ENCODE results near the gene HAO2.
"Not testable (repeated sequence)": the region's sequence is repeated elsewhere in the genome, so short reads cannot be mapped to it uniquely, and the experiment has no call there.

Gene HAO2

DNA sequence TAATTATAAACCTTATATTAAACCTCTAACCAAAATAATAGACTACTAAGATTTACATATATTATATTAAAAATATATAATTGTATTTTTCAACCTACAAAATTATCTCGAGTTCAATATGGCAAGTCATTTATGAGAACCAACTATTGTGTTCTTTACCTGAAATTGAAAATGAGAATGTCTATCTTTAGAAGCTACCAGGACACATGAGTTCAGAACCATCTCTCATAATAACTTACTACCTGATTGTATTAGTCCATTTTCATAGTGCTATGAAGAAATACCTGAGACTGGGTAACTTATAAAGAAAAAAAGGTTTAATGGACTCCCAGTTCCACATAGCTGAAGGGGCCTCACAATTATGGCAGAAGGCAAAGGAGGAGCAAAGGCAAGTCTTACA lies 6.8 kb downstream of the HAO2 start:
- Histone ChIP-seq H3K36me3 (ENCODE audit: control insufficient read depth, insufficient read depth, low read length) (no peaks in the 10 kb centered on the region), H3K27ac (ENCODE audit: insufficient read depth, low read length, poor library complexity, severe bottlenecking) (no peak overlapping the region), H3K9me3 (ENCODE audit: control insufficient read depth, low read length) (no peaks in the 10 kb centered on the region), H3K27me3 (replicated peaks; ENCODE audit: control insufficient read depth, insufficient read depth, low read length, poor library complexity, severe bottlenecking) (no peaks in the 10 kb centered on the region), H3K4me1 (ENCODE audit: control insufficient read depth, insufficient read depth, low read length, poor library complexity, severe bottlenecking) (no peaks in the 10 kb centered on the region), H3K4me3 (ENCODE audit: insufficient read depth, low read depth, low read length, poor library complexity, severe bottlenecking) (no peak overlapping the region)
- no peak for DNase-seq

DNA sequence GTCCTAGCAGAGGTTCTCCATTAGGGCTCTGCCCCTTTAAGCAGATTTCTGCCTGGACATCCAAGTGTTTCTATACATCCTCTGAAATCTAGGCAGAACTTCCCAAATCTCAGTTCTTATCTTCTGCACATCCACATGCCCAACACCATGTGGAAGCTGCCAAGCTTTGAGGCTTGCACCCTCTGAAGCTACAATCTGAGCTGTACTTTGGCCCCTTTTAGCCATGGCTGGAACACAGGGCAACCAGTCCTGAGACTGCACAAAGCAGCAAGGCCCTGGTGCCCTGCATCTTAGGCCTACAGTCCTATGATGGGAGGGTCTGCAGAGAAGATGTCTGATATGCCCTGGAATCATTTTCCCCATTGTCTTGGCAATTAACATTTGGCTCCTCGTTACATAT lies 8.0 kb downstream of the HAO2 start:
- H3K27ac ChIP-seq (ENCODE audit: insufficient read depth, low read length, poor library complexity, severe bottlenecking): no peak overlapping the region
- no peak for DNase-seq

DNA sequence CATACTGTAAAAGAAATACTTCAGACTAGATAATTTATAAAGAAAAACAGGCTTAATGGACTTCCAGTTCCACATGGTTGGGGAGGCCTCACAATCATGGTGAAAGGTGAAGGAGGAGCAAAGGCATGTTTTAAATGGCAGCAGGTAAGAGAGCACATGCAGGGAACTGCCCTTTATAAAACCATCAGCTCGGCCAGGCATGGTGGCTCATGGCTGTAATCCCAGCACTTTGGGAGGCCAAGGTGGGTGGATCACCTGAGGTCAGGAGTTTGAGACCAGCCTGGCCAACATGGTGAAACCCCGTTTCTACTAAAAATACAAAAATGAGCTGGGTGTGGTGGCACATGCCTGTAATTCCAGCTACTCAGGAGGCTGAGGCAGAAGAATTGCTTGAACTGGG lies 9.0 kb downstream of the HAO2 start:
- not testable (repeated sequence) for H3K9me3 ChIP-seq (ENCODE audit: control insufficient read depth, low read length); DNase-seq; H3K36me3 ChIP-seq (ENCODE audit: control insufficient read depth, insufficient read depth, low read length); H3K4me1 ChIP-seq (ENCODE audit: control insufficient read depth, insufficient read depth, low read length, poor library complexity, severe bottlenecking); H3K27me3 ChIP-seq (replicated peaks; ENCODE audit: control insufficient read depth, insufficient read depth, low read length, poor library complexity, severe bottlenecking); H3K27ac ChIP-seq (ENCODE audit: insufficient read depth, low read length, poor library complexity, severe bottlenecking); H3K4me3 ChIP-seq (ENCODE audit: insufficient read depth, low read depth, low read length, poor library complexity, severe bottlenecking)

More for the DNA sequence above, 8.0 kb downstream of the HAO2 start:
- no peaks in the 10 kb centered on the region for H3K36me3 ChIP-seq (ENCODE audit: control insufficient read depth, insufficient read depth, low read length)
- no peaks in the 10 kb centered on the region for H3K4me1 ChIP-seq (ENCODE audit: control insufficient read depth, insufficient read depth, low read length, poor library complexity, severe bottlenecking)
- no peaks in the 10 kb centered on the region for H3K27me3 ChIP-seq (replicated peaks; ENCODE audit: control insufficient read depth, insufficient read depth, low read length, poor library complexity, severe bottlenecking)
- H3K9me3 ChIP-seq (ENCODE audit: control insufficient read depth, low read length): no peaks in the 10 kb centered on the region
- H3K4me3 ChIP-seq (ENCODE audit: insufficient read depth, low read depth, low read length, poor library complexity, severe bottlenecking): no peak overlapping the region

DNA sequence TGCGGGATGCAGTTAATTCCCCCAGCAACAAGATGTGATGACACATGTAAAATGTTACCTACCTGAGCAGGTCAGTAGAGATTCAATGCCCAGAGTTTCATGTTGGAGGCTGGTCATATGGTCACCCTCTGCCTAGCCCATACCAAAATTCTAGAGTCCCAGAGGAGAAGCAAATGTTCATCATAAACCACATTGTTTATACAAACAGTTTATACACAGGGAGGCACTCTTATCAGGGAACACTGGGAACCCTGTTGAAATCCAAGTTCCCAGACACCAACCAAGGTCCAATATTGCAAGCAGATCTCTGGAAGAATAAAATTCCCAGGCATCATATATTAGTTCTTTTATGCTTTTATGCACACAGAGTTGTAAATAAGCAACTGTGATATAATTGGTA lies 10.5 kb downstream of the HAO2 start:
- H3K4me3 ChIP-seq (ENCODE audit: insufficient read depth, low read depth, low read length, poor library complexity, severe bottlenecking): no peak overlapping the region
- no peak for DNase-seq
- no peaks in the 10 kb centered on the region for H3K9me3 ChIP-seq (ENCODE audit: control insufficient read depth, low read length)
- no peaks in the 10 kb centered on the region for H3K27me3 ChIP-seq (replicated peaks; ENCODE audit: control insufficient read depth, insufficient read depth, low read length, poor library complexity, severe bottlenecking)
- H3K36me3 ChIP-seq (ENCODE audit: control insufficient read depth, insufficient read depth, low read length): no peaks in the 10 kb centered on the region
- no peaks in the 10 kb centered on the region for H3K4me1 ChIP-seq (ENCODE audit: control insufficient read depth, insufficient read depth, low read length, poor library complexity, severe bottlenecking)
- no peak overlapping the region for H3K27ac ChIP-seq (ENCODE audit: insufficient read depth, low read length, poor library complexity, severe bottlenecking)

DNA sequence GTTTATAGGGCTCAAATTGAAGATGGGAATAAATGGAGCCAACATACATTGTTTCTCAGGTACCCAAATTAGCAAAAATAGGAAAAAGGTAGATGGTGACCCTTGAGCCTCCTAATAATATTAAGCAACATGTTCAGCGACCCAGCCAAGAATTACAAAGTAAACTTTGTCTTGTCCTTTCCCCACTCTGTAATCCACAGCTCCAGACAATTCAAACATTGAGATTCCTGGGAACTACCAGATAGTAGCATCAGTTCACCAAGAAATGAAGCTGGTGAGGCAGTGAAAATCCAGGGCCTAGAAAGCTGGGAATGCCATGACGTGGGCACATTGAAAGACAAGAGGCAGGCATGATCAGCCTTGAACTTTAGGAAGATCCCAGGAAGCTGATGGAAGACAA lies 11.7 kb downstream of the HAO2 start:
- Histone ChIP-seq H3K36me3 (ENCODE audit: control insufficient read depth, insufficient read depth, low read length) (no peaks in the 10 kb centered on the region), H3K27me3 (replicated peaks; ENCODE audit: control insufficient read depth, insufficient read depth, low read length, poor library complexity, severe bottlenecking) (no peaks in the 10 kb centered on the region), H3K9me3 (ENCODE audit: control insufficient read depth, low read length) (no peaks in the 10 kb centered on the region), H3K4me3 (ENCODE audit: insufficient read depth, low read depth, low read length, poor library complexity, severe bottlenecking) (no peak overlapping the region), H3K4me1 (ENCODE audit: control insufficient read depth, insufficient read depth, low read length, poor library complexity, severe bottlenecking) (no peaks in the 10 kb centered on the region), H3K27ac (ENCODE audit: insufficient read depth, low read length, poor library complexity, severe bottlenecking) (no peak overlapping the region)
- DNase-seq: no peak

DNA sequence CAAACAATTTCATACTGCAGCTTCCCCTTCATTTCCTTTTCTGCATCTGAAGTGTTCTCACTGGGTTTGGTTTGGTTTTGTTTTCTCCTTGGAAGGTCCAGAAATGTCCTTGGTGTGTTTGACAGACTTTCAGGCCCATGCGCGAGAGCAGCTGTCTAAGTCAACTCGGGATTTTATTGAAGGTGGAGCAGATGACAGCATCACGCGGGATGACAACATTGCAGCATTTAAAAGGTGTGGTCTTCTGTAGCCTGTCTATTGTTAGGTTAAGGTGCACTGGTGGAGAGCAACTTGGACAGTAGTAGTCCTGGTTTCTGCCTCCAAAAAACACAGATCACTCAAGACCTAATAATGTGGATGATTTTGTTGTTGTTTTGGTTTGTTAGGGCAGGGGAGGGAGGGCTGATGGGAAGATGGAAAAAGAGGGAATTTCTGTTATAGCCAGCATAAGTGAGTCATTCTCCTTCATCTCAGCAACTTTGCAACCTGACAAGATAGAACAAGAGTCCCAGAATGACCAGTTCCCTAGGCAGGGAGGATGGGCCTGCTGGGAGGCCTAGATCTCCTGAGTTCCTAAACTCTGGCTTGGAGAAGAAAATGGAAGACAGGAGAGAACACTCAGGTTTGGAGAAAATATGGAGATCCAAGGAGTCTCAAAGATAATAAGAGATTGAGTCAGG lies 12.5 kb downstream of the HAO2 start:
- H3K4me3 ChIP-seq (ENCODE audit: insufficient read depth, low read depth, low read length, poor library complexity, severe bottlenecking): no peak overlapping the region
- no peak overlapping the region for H3K27ac ChIP-seq (ENCODE audit: insufficient read depth, low read length, poor library complexity, severe bottlenecking)
- no peaks in the 10 kb centered on the region for H3K36me3 ChIP-seq (ENCODE audit: control insufficient read depth, insufficient read depth, low read length)
- H3K4me1 ChIP-seq (ENCODE audit: control insufficient read depth, insufficient read depth, low read length, poor library complexity, severe bottlenecking): no peaks in the 10 kb centered on the region
- no peaks in the 10 kb centered on the region for H3K27me3 ChIP-seq (replicated peaks; ENCODE audit: control insufficient read depth, insufficient read depth, low read length, poor library complexity, severe bottlenecking)
- no peak for DNase-seq
- H3K9me3 ChIP-seq (ENCODE audit: control insufficient read depth, low read length): no peaks in the 10 kb centered on the region

DNA sequence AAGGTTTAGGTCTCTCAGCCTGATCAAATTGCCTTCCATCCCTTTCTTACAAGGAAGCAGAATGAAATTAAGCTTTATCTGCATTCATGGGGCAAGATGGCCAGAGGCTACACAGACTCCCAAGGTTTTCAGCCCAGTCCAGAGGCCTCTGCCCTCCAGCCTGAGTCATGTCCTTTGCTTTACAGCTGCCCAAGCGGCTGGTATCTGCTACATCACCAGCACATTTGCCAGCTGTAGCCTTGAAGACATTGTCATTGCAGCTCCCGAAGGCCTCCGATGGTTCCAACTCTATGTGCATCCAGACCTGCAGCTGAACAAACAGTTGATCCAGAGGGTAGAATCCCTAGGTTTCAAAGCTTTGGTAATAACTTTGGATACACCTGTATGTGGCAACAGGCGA lies 16.0 kb downstream of the HAO2 start:
- Histone ChIP-seq H3K9me3 (ENCODE audit: control insufficient read depth, low read length) (no peaks in the 10 kb centered on the region), H3K27ac (ENCODE audit: insufficient read depth, low read length, poor library complexity, severe bottlenecking) (no peak overlapping the region), H3K36me3 (ENCODE audit: control insufficient read depth, insufficient read depth, low read length) (no peaks in the 10 kb centered on the region), H3K4me1 (ENCODE audit: control insufficient read depth, insufficient read depth, low read length, poor library complexity, severe bottlenecking) (no peaks in the 10 kb centered on the region), H3K4me3 (ENCODE audit: insufficient read depth, low read depth, low read length, poor library complexity, severe bottlenecking) (no peak overlapping the region), H3K27me3 (replicated peaks; ENCODE audit: control insufficient read depth, insufficient read depth, low read length, poor library complexity, severe bottlenecking) (no peaks in the 10 kb centered on the region)
- no peak for DNase-seq

DNA sequence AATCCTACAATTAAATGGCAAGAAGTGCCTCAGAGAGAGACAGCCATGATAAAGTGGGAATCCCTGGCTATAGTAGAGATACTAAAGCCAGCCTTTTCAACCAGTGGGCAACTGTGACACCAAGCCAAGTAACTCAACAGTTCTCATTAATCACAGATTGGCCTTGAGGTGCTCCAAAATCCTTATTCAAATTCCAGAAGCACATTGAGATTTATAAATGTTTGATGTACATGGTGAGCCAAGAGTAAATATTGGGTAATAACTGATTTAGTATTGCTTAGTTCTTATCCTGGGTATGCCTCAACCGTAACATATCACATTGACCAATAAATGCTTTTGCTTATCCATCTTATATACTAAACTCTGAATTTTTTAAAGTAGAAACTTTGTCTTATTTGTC lies 17.1 kb downstream of the HAO2 start:
- Histone ChIP-seq H3K27me3 (replicated peaks; ENCODE audit: control insufficient read depth, insufficient read depth, low read length, poor library complexity, severe bottlenecking) (no peaks in the 10 kb centered on the region), H3K4me3 (ENCODE audit: insufficient read depth, low read depth, low read length, poor library complexity, severe bottlenecking) (no peak overlapping the region), H3K27ac (ENCODE audit: insufficient read depth, low read length, poor library complexity, severe bottlenecking) (no peak overlapping the region), H3K36me3 (ENCODE audit: control insufficient read depth, insufficient read depth, low read length) (no peaks in the 10 kb centered on the region), H3K4me1 (ENCODE audit: control insufficient read depth, insufficient read depth, low read length, poor library complexity, severe bottlenecking) (no peaks in the 10 kb centered on the region), H3K9me3 (ENCODE audit: control insufficient read depth, low read length) (no peaks in the 10 kb centered on the region)
- no peak for DNase-seq

DNA sequence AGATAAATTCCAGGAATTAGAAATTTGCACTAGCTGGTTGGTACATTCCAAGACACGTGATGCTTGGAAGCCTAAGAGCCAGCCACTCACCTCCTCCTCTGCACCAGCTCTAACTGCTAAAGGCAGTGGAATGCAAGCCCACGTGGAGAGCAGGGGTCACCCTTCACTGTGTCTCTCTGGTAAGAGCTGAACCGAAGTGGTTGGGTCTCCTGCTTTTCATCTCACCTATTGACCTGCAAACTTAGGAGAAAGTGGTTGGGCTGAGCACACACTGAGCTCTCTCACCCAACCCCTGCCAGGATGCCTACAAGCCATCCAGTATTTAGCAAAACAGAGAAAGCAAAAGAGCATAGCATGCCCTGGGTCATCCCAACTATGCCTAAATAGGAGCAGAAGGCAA lies 19.3 kb downstream of the HAO2 start:
- Histone ChIP-seq H3K4me3 (ENCODE audit: insufficient read depth, low read depth, low read length, poor library complexity, severe bottlenecking) (no peak overlapping the region), H3K9me3 (ENCODE audit: control insufficient read depth, low read length) (no peaks in the 10 kb centered on the region), H3K27ac (ENCODE audit: insufficient read depth, low read length, poor library complexity, severe bottlenecking) (no peak overlapping the region), H3K27me3 (replicated peaks; ENCODE audit: control insufficient read depth, insufficient read depth, low read length, poor library complexity, severe bottlenecking) (no peaks in the 10 kb centered on the region), H3K36me3 (ENCODE audit: control insufficient read depth, insufficient read depth, low read length) (no peaks in the 10 kb centered on the region), H3K4me1 (ENCODE audit: control insufficient read depth, insufficient read depth, low read length, poor library complexity, severe bottlenecking) (no peaks in the 10 kb centered on the region)
- no peak for DNase-seq

DNA sequence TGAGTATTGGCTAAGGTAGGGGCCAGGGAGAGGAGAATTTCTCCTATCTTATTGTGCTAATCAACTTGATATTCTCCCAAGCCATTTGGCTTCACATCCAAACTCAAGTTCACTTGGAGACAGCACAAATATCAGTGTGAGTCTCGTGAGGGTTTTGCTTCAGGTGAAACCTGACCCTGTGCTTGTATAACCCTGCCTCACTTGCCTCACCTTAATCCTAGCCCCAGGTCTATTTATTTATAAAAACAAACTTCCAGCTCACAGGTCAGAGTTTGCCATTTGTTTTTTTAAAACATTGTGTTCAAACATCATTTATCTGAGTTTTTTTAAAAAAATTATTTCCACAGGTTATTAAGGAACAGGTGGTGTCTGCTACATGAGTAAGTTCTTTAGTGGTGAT lies 19.9 kb downstream of the HAO2 start:
- H3K4me3 ChIP-seq (ENCODE audit: insufficient read depth, low read depth, low read length, poor library complexity, severe bottlenecking): no peak overlapping the region
- no peaks in the 10 kb centered on the region for H3K36me3 ChIP-seq (ENCODE audit: control insufficient read depth, insufficient read depth, low read length)
- no peak for DNase-seq
- H3K27ac ChIP-seq (ENCODE audit: insufficient read depth, low read length, poor library complexity, severe bottlenecking): no peak overlapping the region
- H3K27me3 ChIP-seq (replicated peaks; ENCODE audit: control insufficient read depth, insufficient read depth, low read length, poor library complexity, severe bottlenecking): no peaks in the 10 kb centered on the region
- H3K4me1 ChIP-seq (ENCODE audit: control insufficient read depth, insufficient read depth, low read length, poor library complexity, severe bottlenecking): no peaks in the 10 kb centered on the region
- H3K9me3 ChIP-seq (ENCODE audit: control insufficient read depth, low read length): no peaks in the 10 kb centered on the region

Measured in effector memory CD4-positive, alpha-beta T cell (primary cell).